Smooth muscle cell (in vitro differentiated cells): Measurements from ENCODE around the gene ADAM29. TPM values are rescaled to one million over a fixed set of nuclear protein-coding genes. Genes with fewer than 3 reads are reported as not detected.

Source experiments
- DNase-seq: peaks from one replicate; lab custom pipeline; 2025; ENCODE audit not compliant: unreplicated experiment; lab: John Stamatoyannopoulos, UW
- H2AFZ ChIP-seq: fragments of 200-600 bp; sonication (generic); 2 replicates; pipeline ENCODE4 v1.6.0; 2016; ENCODE audit warnings: antibody characterized with exemption, low read depth, mild to moderate bottlenecking
- H3F3A ChIP-seq: fragments of 200-600 bp; sonication (generic); 2 replicates; pipeline ENCODE4 v1.6.0; 2017; ENCODE audit warnings: antibody characterized with exemption, low read depth
- H3K27ac ChIP-seq: fragments of 200-600 bp; sonication (generic); 2 replicates; pipeline ENCODE4 v1.5.1; 2016; ENCODE audit warnings: low read depth, mild to moderate bottlenecking
- H3K27me3 ChIP-seq: fragments of 200-600 bp; sonication (generic); 2 replicates; pipeline ENCODE4 v1.6.1; 2016; ENCODE audit warnings: low read depth, mild to moderate bottlenecking
- H3K36me3 ChIP-seq: fragments of 200-600 bp; sonication (generic); 2 replicates; pipeline ENCODE4 v1.5.1; 2016; ENCODE audit warnings: low read depth
- H3K4me1 ChIP-seq: fragments of 200-600 bp; sonication (generic); 2 replicates; pipeline ENCODE4 v1.5.1; 2016; ENCODE audit warnings: low read depth
- H3K4me2 ChIP-seq: fragments of 200-600 bp; sonication (generic); 2 replicates; pipeline ENCODE4 v1.6.0; 2016; ENCODE audit warnings: mild to moderate bottlenecking
- H3K4me3 ChIP-seq: fragments of 200-600 bp; sonication (generic); 2 replicates; pipeline ENCODE4 v1.5.1; 2016; ENCODE audit warnings: mild to moderate bottlenecking
- H3K79me2 ChIP-seq: fragments of 200-600 bp; sonication (generic); 2 replicates; pipeline ENCODE4 v1.6.0; 2016; ENCODE audit warnings: low read depth, mild to moderate bottlenecking
- H3K9ac ChIP-seq: fragments of 200-600 bp; sonication (generic); 2 replicates; pipeline ENCODE4 v1.6.0; 2016; ENCODE audit warnings: low read depth
- H3K9me3 ChIP-seq: fragments of 200-600 bp; sonication (generic); replicated peaks from 2 replicates; pipeline ENCODE4 v1.5.1; 2016; ENCODE audit warnings: low read depth
- H4K20me1 ChIP-seq: fragments of 200-600 bp; sonication (generic); 2 replicates; pipeline ENCODE4 v1.6.0; 2016; ENCODE audit warnings: low read depth
- WGBS: methylation state at CpG from one replicate; pipeline ENCODE4 v1.1.7; 2016; ENCODE audit warnings: low lambda C conversion rate; 5-methylcytosine and 5-hydroxymethylcytosine counted together
- polyA plus RNA-seq: library from polyadenylated mRNA; unstranded; fragments of >200 nt; fragmentation: Nextera tagmentation; extraction: Ambion mirVana; gene quantifications from 2 replicates; pipeline ENCODE4 v1.2.1, GENCODE V29; 2016
- total RNA-seq: library from RNA; depleted of rRNA; stranded (reverse); fragments of >200 nt; gene quantifications from 2 replicates; pipeline ENCODE4 v1.2.3, GENCODE V29; 2014
- TF ChIP-seq, protein P1 (sequence below): fragments of 200-600 bp; sonication (generic); IDR thresholded peaks from 2 replicates; pipeline ENCODE4 v1.5.1; 2017; ENCODE audit warnings: borderline replicate concordance, mild to moderate bottlenecking, antibody characterized with exemption; ENCODE audit not compliant: insufficient read depth, poor library complexity, severe bottlenecking

ADAM29 gene
- total and polyA plus RNA-seq, 2 experiments from 2014 or later, result not detected

DNA sequence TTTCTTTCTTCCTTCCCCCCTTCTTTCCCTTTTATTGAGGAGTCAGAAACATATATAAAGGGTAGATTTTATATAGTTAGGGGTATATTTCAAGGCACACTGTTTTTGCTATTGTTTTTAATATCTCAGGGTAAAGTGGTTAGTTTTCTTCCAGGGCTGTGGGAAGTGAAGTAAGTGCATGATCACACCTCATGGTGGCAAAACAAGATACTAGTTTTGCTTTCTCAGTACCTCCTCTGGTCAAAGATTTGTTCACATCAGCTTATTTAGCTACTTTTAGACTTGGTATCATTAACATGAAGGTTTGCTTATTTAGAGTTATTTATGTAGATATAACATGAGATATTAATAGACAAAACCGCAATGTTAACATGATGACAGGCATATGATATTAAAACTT is 21.8 kb downstream of the ADAM29 start:
- Histone ChIP-seq H3K4me1 (no peaks in the 10 kb centered on the region), H3K79me2 (no peaks in the 10 kb centered on the region), H3K36me3 (no peaks in the 10 kb centered on the region), H3K27me3 (no peaks in the 10 kb centered on the region), H2AFZ (no peak overlapping the region), H3K27ac (no peak overlapping the region), H3K9ac (no peak overlapping the region), H3K9me3 (no peaks in the 10 kb centered on the region), H4K20me1 (no peaks in the 10 kb centered on the region), H3F3A (no peaks in the 10 kb centered on the region), H3K4me2 (no peak overlapping the region), H3K4me3 (no peak overlapping the region)
- 93% methylated on average over 1 of the region's 1 CpG for WGBS
- TF ChIP-seq, protein P1, sequence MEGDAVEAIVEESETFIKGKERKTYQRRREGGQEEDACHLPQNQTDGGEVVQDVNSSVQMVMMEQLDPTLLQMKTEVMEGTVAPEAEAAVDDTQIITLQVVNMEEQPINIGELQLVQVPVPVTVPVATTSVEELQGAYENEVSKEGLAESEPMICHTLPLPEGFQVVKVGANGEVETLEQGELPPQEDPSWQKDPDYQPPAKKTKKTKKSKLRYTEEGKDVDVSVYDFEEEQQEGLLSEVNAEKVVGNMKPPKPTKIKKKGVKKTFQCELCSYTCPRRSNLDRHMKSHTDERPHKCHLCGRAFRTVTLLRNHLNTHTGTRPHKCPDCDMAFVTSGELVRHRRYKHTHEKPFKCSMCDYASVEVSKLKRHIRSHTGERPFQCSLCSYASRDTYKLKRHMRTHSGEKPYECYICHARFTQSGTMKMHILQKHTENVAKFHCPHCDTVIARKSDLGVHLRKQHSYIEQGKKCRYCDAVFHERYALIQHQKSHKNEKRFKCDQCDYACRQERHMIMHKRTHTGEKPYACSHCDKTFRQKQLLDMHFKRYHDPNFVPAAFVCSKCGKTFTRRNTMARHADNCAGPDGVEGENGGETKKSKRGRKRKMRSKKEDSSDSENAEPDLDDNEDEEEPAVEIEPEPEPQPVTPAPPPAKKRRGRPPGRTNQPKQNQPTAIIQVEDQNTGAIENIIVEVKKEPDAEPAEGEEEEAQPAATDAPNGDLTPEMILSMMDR, result no peak
- DNase-seq, result no peak

DNA sequence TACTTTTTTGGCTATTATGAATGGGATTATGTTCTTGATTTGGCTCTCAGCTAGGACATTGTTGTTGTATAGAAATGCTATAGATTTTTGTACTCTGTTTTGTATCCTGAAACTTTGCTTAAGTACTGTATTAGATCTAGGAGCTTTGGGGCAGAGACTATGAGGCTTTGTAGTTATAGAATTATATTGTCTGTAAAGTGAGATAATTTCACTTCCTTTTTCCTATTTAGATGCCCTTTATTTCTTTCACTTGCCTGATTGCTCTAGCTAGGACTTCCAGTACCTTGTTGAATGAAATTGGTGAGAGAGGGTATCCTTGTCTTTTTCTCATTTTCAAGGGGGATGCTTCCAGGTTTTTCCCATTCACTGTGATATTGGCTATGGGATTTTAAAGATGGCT is 28.1 kb downstream of the ADAM29 start:
- DNase-seq, result no peak
- H3K36me3 ChIP-seq, result no peaks in the 10 kb centered on the region
- H2AFZ ChIP-seq, result no peak overlapping the region
- TF ChIP-seq, protein P1, result no peak
- no peak overlapping the region for H3K4me3 ChIP-seq
- H3K79me2 ChIP-seq, result no peaks in the 10 kb centered on the region
- H3K9ac ChIP-seq, result no peak overlapping the region
- H4K20me1 ChIP-seq, result no peaks in the 10 kb centered on the region
- no peaks in the 10 kb centered on the region for H3K4me1 ChIP-seq
- H3F3A ChIP-seq, result no peaks in the 10 kb centered on the region
- H3K27me3 ChIP-seq, result no peaks in the 10 kb centered on the region
- H3K4me2 ChIP-seq, result no peak overlapping the region
- no peak overlapping the region for H3K27ac ChIP-seq
- no peaks in the 10 kb centered on the region for H3K9me3 ChIP-seq

DNA sequence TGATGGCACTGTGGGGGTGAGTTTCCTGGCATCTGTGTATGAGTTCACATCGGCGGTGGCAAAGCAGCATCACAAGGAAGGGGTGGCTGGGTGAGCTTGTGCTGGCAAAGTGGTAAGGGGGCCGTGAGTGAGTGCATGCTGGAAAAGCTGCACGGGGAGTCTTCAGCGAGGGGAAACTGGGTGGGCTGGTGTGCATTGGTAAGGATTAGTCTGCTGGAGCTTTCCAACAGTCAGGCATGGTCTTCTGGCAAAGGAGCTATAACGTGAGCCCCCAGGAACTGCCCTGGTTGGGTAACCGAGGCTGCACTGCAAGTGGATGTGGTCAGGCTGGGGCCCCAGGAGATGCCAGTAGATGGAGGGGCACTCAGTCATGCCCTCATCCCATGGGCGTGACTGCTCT is 30.7 kb downstream of the ADAM29 start:
- Histone ChIP-seq H3K79me2 (no peaks in the 10 kb centered on the region), H3K27ac (no peak overlapping the region), H3K9ac (no peak overlapping the region), H4K20me1 (no peaks in the 10 kb centered on the region), H3F3A (no peaks in the 10 kb centered on the region), H3K4me1 (no peaks in the 10 kb centered on the region), H2AFZ (no peak overlapping the region), H3K27me3 (no peaks in the 10 kb centered on the region), H3K4me3 (no peak overlapping the region), H3K36me3 (no peaks in the 10 kb centered on the region), H3K4me2 (no peak overlapping the region), H3K9me3 (no peaks in the 10 kb centered on the region)
- 84% methylated on average over 8 of the region's 8 CpGs for WGBS
- DNase-seq, result no peak
- TF ChIP-seq, protein P1, result no peak

DNA sequence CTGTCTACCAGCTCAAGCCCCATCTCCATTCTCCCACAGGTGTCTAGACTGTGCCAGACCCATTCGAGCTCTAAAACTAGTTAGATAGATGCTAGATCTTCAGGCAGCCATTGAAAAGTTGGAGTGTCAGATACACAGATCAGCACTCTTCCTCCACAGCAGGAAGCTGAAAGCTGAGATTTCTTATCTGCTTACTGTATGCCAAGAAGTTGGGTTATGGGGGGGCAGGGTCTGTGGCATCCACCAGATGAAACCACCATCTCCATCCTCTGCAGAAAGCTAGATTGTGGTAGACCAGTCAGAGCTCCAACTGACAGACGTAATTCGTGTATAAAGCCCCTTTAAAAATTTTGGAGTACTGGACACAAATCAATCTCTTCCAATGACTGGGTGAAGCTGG is 54.8 kb downstream of the ADAM29 start:
- DNase-seq, result no peak
- H3K4me2 ChIP-seq, result no peak overlapping the region
- H3F3A ChIP-seq, result no peaks in the 10 kb centered on the region
- no peaks in the 10 kb centered on the region for H3K79me2 ChIP-seq
- no peak overlapping the region for H2AFZ ChIP-seq
- H3K36me3 ChIP-seq, result no peaks in the 10 kb centered on the region
- no peaks in the 10 kb centered on the region for H3K4me1 ChIP-seq
- no peak overlapping the region for H3K27ac ChIP-seq
- no peaks in the 10 kb centered on the region for H3K27me3 ChIP-seq
- WGBS, result 77% methylated on average over 3 of the region's 3 CpGs
- no peak overlapping the region for H3K9ac ChIP-seq
- TF ChIP-seq, protein P1, result no peak
- no peak overlapping the region for H3K4me3 ChIP-seq
- H4K20me1 ChIP-seq, result no peaks in the 10 kb centered on the region
- no peaks in the 10 kb centered on the region for H3K9me3 ChIP-seq
